ENCODE measurements around the gene SEMA5A.

SEMA5A gene, protein sequence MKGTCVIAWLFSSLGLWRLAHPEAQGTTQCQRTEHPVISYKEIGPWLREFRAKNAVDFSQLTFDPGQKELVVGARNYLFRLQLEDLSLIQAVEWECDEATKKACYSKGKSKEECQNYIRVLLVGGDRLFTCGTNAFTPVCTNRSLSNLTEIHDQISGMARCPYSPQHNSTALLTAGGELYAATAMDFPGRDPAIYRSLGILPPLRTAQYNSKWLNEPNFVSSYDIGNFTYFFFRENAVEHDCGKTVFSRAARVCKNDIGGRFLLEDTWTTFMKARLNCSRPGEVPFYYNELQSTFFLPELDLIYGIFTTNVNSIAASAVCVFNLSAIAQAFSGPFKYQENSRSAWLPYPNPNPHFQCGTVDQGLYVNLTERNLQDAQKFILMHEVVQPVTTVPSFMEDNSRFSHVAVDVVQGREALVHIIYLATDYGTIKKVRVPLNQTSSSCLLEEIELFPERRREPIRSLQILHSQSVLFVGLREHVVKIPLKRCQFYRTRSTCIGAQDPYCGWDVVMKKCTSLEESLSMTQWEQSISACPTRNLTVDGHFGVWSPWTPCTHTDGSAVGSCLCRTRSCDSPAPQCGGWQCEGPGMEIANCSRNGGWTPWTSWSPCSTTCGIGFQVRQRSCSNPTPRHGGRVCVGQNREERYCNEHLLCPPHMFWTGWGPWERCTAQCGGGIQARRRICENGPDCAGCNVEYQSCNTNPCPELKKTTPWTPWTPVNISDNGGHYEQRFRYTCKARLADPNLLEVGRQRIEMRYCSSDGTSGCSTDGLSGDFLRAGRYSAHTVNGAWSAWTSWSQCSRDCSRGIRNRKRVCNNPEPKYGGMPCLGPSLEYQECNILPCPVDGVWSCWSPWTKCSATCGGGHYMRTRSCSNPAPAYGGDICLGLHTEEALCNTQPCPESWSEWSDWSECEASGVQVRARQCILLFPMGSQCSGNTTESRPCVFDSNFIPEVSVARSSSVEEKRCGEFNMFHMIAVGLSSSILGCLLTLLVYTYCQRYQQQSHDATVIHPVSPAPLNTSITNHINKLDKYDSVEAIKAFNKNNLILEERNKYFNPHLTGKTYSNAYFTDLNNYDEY

DNA sequence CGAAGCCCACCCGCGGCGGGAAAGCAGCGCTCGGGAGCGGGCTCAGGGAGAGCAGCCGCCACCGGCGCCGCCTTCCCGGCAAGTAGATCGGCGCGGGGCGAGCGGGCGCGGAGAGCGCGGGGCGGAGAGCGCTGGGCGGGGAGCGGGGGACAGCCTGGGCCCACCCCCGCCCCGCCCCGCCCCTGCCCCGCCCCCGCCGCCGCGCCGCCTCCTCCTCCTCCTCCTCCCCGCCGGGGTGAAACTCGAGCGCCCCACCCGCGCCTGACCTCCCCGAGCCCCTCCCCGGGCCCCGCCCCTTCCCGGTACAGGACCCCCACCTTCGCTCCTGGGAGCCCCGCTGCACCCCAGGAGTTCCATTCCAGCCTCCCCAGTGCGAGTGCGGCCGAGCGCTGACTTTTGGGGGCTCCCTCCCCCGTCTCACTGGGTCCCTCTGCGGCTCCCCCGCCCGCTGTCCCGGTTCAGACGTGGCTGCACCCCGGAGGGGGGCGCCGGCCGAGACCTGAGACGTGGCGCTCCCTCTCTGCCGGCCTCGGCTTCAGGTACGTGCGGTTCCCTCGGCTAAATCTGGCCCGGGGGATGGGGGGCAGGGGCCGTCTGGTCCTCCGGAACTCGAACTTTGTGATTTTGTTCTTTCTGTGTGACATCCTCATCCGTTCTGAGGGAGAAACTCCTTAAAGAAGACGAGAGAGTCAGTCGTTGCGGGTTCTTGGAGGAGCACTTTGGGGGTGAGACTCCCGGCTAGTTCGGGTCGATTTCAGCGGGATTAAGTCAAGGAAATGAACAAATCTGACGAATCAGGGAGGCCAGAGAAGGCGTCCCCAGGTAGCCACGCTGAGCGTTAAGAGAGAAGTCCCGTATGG is at the start of gene SEMA5A:
Gene SEMA5A, minus strand, starts transcription at position 84 of the 860 bp plus-strand sequence. CDS start 166,129 bp downstream, outside the sequence.
- peak; percentile 93 for DNase-seq

DNA sequence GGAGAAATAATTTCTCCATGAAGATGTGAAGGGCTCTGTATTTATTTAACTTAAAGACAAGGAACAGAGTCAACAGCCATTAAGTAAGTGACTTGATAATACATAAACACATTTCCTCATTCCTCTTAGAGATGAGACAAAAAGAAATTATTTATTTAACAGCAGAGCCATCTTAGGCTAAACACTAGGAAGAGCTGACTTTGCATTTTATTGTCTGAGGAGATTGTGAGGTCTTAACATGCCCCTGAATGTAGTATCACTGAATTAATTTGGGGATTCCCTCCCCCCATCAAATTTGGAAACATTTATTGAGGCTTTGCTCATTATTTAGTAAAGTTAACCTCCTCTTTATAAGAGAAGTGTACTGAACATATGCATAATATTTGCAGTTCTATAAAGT is 49.0 kb upstream of the SEMA5A start:
- no peak for DNase-seq

DNA sequence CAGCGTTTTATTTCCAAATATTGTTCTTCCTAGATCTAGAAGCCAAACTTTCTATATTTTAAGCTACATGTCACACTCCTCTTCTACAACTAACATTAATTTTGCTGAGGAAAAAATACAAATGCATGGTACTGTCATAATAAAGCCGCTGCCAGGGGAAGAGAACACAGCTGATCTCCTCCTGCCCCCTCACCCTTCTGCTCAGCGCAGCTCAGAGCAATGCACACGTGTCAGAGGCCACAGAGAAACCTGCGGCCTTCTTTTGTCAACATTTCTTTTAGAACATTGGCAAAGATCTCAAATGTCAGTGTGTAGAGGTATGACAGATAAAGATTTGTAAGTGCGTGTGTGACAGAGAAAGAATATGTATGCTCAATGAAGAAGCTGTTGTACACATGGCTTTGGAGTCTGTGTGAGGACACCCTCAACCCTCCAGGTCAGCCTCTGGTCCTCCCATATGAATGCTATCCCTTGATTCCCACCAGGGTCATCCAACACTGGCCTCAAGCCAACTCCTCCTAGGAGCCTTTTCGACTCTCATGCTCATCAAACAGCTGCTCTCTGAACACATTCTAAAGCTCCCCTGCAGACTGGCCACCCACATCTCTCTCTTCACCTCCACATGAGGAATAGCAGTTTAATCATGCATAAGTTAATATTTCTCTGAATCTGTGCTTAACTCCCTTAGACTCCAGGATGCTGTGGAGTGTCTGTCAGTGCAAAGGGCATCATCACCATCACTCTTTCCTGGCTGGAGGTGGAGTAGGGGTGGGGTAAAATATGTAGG is 43.4 kb upstream of the SEMA5A start:
- no peak for DNase-seq

DNA sequence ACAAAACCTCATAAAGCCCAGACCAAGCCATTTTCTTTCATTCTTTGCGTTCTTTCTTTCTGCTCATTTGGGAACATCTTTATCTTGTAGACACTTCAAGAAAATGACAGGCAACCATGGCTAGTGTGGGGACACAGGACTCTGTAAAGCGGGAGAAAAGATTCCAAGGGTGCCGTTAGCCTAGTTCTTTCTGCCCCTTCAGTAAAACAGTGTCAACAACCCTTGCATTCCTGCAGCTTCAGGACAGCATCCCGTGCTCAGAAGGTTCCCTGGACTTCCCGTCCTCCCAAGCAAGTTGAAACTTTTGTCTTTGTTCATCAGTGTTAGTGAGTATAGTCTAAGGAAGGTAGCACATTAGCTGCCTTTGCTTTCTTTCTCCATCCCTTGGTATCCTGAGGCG is 42.4 kb upstream of the SEMA5A start:
- DNase-seq = no peak

DNA sequence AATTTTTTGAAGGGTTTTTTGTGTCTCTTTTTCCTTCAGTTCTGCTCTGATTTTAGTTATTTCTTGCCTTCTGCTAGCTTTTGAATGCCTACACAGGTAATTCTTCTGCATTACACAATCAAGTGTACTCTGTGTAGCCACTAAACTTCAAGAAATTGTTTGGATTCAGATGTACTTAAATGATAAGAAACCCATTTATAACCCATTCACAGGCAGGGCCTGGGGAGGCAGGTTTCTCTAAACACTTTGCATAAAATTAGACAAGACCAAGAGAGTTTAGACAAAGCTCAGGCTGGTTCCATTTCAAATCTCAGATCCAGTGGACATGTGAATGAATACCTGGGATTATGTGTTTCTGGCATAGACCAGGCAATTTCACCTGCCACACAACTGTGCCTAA is 41.3 kb upstream of the SEMA5A start:
- DNase-seq = no peak

DNA sequence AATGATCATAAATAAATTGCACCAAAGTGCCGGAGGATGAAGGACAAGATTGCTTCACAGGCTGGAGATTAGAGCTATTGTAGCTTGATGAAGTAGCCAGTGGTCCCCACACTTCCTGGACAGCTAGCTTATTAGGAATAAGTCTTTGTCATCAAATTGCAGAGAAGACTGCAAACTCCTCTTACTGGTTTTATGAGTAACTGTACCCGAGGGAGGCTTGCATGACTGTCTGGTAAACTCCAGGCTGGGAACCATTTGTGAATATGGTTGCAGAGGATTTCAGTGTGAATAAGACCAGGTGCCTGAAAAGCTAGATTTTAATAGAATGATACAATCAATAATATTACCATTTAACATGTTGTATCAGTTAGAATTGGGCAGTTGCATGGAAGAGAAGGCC is 36.5 kb upstream of the SEMA5A start:
- DNase-seq = no peak

DNA sequence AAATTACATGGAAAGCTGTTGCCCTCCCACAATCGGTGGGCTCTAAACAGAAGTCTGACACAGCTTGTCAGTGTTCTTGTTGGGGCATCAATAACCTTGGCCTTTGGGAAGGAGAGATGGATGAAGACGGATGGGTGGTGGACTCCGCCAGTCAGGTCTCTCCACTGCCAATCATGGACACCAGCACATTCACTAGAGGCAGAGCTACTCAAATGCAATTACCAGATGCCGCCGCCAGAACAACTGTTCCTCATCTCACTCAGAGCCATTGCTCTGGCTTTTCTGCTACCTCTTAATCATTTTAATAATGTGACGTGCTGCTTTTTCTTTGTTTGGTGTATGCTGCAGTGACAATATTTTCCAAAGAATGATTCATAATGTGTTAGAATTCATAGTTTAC is 27.9 kb upstream of the SEMA5A start:
- no peak for DNase-seq

DNA sequence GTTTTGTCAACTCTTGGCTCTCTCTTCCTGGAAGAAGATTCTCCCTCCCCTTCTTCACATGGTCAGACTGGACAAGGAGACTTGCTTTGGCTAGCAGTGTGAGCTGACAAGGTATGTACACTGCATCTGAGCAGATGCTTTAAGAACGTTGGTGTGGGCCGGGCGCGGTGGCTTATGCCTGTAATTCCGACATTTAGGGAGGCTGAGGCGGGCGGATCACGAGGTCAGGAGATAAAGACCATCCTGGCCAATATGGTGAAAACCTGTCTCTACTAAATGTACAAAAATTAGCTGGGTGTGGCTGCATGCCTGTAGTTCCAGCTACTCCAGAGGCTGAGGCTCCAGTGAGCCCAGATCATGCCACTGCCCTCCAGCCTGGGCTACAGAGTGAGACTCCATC is 26.4 kb upstream of the SEMA5A start:
- no peak for DNase-seq

DNA sequence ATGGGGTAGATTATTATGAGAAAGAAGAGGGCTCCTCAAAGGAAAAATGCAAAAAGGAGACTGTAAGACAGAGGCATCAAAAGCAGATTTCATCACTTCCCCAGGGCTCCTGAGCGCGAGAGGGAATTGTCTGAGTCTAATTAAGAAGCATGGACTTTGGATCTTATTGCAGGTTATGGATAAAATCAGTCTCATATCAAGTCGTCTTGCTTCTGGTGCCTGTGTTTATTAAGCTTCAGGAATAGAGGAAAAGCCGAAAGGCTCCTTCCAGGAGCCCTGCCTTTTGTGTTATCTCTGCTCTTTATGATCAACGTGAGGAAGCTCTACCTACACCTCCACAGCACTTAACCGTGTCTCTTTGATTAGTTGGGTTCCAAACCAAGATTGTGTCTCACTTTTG is 25.0 kb upstream of the SEMA5A start:
- DNase-seq = no peak

DNA sequence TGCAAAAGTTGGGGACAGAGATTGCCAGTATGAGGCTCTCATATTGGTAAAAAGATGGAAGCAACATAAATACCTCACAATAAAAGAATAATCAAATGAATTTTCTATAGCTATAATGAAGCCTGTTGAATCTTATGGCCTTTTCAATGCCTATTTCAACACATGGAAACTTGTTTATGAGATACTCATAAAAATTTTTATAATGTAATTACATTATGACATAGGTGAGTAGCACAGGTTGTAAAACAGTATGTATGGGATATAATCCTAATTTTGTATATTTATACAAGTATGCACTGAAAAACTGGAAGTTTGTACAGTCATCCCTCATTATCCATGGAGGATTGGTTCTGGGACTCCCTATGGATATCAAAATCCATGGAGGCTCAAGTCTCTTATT is 21.2 kb upstream of the SEMA5A start:
- DNase-seq = no peak

DNA sequence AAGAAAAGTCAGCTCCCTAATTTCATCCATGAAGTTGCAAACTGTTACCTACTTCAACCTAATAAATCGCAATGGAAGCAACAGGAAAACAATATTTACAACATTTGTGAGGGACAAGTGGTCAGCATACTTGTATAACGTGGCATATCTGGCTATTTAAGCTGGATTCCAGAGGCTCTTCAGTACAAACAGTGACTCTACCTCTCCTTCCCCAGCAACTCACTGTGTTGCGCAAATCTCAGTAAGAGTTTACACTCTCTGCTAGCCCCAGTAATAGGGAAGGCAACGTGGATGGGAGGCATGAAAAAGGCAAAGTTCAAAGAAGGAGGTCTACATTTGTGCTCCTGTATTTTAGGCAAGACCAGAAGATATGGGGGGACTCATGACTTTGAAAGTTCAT is 18.9 kb upstream of the SEMA5A start:
- no peak for DNase-seq

DNA sequence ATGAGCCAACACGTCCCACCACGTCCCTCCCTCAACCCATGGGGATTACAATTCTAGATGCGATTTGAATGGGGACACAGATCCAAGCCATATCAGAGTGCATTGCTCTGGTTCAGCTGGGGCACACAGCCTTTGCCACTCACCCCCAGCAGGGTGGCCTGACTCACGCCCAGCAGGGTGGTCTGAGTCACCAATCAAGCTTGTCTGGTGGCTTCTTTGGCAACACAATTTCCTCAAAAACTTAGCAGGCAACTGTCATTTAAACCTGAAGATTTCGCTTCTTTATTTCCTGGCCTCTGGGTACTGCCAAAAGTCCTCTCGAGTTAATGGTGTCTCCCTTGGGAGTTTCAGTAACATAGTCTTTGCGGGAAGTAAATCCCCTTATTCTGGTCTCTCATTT is 16.3 kb upstream of the SEMA5A start:
- no peak for DNase-seq

DNA sequence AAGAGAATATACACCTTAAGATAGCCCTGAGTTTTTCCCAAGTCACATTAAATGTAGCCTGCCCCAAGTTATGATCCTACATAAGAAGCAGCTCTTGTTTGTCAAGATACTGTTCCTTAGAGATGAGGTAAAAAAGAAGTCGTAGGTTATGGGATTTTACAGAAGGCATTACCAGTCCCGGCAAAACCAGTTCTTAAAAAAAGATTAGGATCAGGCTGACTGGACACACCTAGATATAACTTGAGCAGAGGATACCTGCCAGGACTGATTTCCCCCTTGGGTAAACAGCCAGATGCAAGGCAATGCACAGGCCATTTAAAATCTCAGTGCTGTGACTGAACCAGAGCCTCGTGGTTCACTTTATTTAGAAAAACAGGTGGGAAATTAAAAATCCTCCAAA is 14.1 kb upstream of the SEMA5A start:
- DNase-seq = no peak

DNA sequence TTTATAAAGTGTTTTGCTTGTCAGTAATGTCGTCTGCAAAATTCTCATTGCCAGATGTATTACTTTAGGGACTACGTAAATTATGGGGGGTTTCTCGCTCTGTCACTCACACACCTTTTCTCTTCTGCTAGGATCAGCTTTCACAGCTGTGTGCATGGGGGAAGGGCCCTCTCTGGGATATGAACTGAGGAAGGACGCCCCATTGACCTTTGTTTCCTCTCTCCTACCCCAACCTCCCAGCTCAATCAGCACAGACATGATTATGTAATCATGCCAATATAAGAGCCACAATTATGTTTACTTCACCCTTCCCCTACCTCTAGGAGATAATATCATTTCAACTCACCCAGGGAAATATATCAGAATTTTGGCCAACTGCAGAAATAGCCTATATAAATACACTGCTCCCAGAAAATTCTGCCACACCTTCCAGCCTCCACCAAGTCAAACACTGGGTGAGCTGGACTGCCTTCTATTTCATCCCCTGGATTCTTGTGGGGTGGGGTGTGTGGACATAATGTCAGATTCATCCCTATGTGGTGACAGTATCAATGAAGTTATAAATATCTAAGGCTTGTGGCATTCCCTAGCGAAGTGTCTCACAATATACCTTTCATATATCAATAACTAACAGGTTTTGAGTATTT is 12.6 kb upstream of the SEMA5A start:
- no peak for DNase-seq

DNA sequence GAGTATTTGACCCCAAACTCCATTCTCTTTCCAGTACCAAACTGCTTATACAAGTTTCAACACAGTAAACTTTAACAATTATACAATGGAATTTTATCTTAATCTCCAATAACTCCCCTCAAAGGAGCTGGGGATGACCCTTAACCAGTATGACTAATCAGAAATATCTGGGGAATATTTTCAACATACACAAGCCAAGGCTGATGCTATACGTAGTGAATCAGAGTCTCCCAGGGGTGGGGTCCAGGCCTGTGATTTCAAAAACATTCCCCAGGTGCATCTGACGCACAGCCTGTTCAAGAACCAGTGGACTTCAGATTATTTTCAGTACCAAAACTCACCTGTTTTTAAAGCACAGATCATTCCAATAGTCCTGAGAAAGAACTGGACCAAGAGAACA is 11.8 kb upstream of the SEMA5A start:
- DNase-seq = no peak

DNA sequence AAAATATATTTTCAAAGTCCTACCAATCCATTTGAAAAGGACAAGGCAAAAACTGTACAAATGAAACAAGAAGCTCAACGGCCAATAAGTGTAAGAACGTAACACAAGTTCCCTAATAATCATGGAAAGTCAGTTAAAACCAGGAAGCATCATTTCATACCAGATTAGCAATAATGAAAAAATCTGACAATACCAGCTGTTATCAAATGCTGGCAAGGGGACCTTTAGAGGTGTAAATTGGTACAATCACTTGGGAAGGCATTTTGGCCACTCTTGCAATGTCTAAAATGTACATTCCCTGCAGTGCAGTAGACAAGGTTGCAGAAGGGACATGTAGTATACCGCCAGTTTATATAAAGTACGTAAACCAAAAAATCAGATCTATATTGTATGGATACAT is 10.1 kb upstream of the SEMA5A start:
- DNase-seq = no peak

DNA sequence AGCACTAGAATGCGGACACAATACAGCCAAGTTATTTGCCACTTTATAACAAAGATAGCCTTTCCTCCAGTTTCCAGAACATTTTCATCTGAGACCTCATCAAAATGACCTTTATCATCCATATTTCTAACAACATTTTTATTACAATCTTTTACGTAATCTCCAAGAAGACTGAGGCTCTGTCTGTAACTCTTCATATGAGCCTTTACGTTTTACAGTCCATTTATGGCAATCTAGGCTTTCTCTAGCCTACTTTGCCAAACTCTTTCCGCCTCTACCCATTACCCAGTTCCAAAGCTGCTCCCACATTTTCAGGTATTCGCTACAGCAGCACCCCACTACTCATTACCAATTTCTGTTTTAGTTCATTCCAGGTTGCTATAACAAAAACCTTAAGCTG is 8.2 kb upstream of the SEMA5A start:
- DNase-seq = no peak

DNA sequence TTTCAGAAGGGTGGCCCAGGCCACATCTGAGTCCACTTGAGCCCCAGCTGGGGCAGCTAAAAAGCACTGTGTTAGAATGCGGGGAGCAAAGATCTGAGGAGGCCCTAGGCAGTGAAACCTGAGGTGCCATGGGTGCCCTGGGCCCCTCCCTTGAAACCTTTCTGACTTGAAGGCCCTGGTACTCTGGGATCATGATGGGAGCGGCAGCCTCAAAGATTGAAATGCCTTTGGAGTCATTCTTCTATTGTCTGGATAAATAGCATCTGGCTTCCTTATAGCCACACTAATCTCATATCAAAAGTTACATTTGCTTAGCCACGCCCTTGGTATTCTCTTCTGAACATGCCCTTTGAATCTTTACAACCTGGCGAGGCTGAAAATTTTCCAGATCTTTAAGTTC is 7.7 kb upstream of the SEMA5A start:
- DNase-seq = no peak

DNA sequence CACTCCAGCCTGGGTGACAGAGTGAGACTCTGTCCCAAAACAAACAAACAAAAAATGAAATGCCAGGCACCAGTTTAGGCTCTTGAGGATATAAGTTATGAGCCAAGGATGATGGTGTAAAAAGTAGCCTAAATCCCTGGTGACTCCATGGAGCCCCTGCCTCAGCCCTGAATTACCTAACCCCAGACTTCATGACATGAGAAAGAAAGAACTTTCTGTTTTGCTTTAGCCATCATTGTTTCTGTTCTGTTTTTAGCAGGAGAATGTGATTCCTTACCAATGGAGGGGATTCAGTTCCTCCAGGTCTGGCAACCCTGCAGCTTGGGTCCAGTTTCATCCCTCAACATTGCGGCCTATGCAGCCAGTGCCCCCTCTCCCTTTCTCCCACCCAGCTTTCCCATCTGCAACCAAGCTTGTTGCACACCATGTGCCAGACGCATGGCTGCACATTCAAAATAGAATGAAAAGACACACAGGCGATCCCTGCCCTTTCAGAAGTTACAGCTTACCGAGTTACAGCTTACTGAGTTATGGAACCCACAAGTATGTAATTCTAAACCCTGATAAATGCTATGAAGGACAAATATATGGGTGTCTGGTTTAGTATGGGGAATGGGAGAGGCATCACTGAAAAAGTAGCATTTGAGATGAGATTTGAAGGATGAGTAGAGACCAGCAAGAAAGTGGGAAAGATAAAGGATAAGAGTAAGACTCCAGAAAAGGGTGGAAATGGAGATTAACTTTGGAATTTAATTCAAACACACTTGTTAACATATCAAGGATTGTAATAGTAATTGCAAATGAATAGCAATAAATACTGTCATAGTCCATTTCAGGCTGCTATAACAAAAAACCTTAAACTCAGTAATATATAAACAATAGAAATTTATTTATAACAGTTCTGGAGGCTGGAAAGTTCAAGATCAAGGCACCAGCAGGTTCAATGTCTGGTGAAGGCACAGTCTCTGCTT is 6.0 kb upstream of the SEMA5A start:
- no peak for DNase-seq

DNA sequence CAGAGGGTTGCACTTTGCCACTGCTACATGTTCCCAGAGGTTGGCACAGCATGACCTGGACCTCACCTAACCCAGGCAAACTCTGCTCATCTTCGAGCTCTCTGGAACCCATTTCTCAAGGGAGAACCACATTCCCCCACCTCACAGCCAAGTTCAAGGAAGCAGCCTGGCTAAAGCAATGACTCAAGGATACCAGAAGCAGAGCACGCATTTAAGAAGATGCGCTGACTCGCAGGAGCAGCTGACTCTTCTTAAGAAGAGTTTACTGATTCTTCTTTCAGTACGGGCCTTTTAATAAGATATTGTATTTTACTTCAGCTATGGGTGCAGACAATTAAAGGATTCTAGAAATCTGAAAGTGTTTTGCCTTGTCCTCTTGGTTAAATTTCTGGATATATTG is 4.1 kb upstream of the SEMA5A start:
- no peak for DNase-seq

All from right forelimb (tissue), 1 donor.